GM12878 (cell line): ENCODE measurements around the gene RAPGEF4. TPM values are rescaled to one million over a fixed set of nuclear protein-coding genes. Genes with fewer than 3 reads are reported as not detected.

ENCODE experiments used
- ATAC-seq: fragments of 200-7000 bp; cut with Tn5 transposase; 3 replicates; pipeline ENCODE4 v1.9.1; 2020; ENCODE audit warnings: mild to moderate bottlenecking, moderate library complexity
- BruUV-seq: library from RNA; stranded (reverse); fragments of 400-500 nt; replicated peaks from 2 replicates; lab custom pipeline; 2021; lab: Mats Ljungman, UMichigan
- CTCF ChIA-PET: fragments of 300-600 bp; sonication (Branson Sonifier 250); formaldehyde crosslinking; extraction: SDS; loops from one replicate; lab custom pipeline; 2021; ENCODE audit warnings: inconsistent platforms; lab: Yijun Ruan, JAX
- POLR2A ChIA-PET: fragments of 350-600 bp; formaldehyde crosslinking; extraction: SDS; loops from one replicate; lab custom pipeline; 2021; ENCODE audit warnings: inconsistent platforms; lab: Charles Lee
- RAD21 ChIA-PET: fragments of 300-600 bp; sonication (Branson Sonifier 250); formaldehyde crosslinking; loops from one replicate; lab custom pipeline; 2023; ENCODE audit warnings: antibody characterized with exemption; ENCODE audit not compliant: unreplicated experiment; lab: Charles Lee
- SMC1A ChIA-PET: fragments of 300-600 bp; sonication (Branson Sonifier 250); formaldehyde crosslinking; loops from one replicate; lab custom pipeline; 2023; ENCODE audit not compliant: unreplicated experiment, uncharacterized antibody; lab: Charles Lee
- DNase-seq: peaks from one replicate; pipeline ENCODE4 v3.0.0-alpha.2; 2011; ENCODE audit warnings: low read depth, low spot score
- FAIRE-seq: peaks from 3 replicates; lab custom pipeline; 2011; peaks lifted over from hg19 to GRCh38; lab: Jason Lieb, UNC
- H2AFZ ChIP-seq: 2 replicates; pipeline ENCODE4 v1.6.0; 2011; ENCODE audit warnings: low read depth, low read length, control low read depth; ENCODE audit not compliant: control insufficient read depth
- H3K27ac ChIP-seq: 2 replicates; pipeline ENCODE4 v1.5.1; 2011; ENCODE audit warnings: control low read depth; ENCODE audit not compliant: control insufficient read depth, insufficient read depth
- H3K27me3 ChIP-seq, 2 experiments: replicated peaks in 1 of 2; 2 replicates each; pipeline versions ENCODE4 v1.6.0 to v1.6.1; 2011; ENCODE audit warnings: low read length in 1 of 2; ENCODE audit not compliant: control insufficient read depth in 2 of 2, insufficient read depth in 2 of 2
- H3K36me3 ChIP-seq, 2 experiments: 2 replicates each; pipeline ENCODE4 v1.5.1; 2011; ENCODE audit warnings: low read length in 1 of 2; ENCODE audit not compliant: control insufficient read depth in 2 of 2, insufficient read depth in 2 of 2
- H3K4me1 ChIP-seq: 2 replicates; pipeline ENCODE4 v1.6.1; 2011; ENCODE audit warnings: mild to moderate bottlenecking, low read length, moderate library complexity, mixed read lengths; ENCODE audit not compliant: control insufficient read depth, insufficient read depth
- H3K4me2 ChIP-seq: 2 replicates; pipeline ENCODE4 v1.6.0; 2011; ENCODE audit warnings: control low read depth; ENCODE audit not compliant: control insufficient read depth, insufficient read depth
- H3K4me3 ChIP-seq: fragments of 200-600 bp; sonication (generic); 2 replicates; pipeline ENCODE4 v1.5.1; 2016
- H3K79me2 ChIP-seq: 2 replicates; pipeline ENCODE4 v1.6.0; 2011; ENCODE audit warnings: low read length; ENCODE audit not compliant: control insufficient read depth, insufficient read depth
- H3K9ac ChIP-seq: 2 replicates; pipeline ENCODE4 v1.8.0; 2011; ENCODE audit warnings: low read length, control low read depth, mixed read lengths; ENCODE audit not compliant: control insufficient read depth, insufficient read depth
- H3K9me3 ChIP-seq: replicated peaks from 3 replicates; pipeline ENCODE4 v1.5.1; 2011; ENCODE audit warnings: mild to moderate bottlenecking, low read length; ENCODE audit not compliant: control insufficient read depth, insufficient read depth
- H4K20me1 ChIP-seq: 2 replicates; pipeline ENCODE4 v1.6.0; 2011; ENCODE audit not compliant: control insufficient read depth, insufficient read depth
- HDGF ChIP-seq: fragments of 450-650 bp; IDR thresholded peaks from 2 replicates; pipeline ENCODE4 v1.6.1; 2016; ENCODE audit warnings: antibody characterized with exemption
- KLF5 ChIP-seq: fragments of 450-650 bp; IDR thresholded peaks from 2 replicates; pipeline ENCODE4 v1.6.1; 2014; ENCODE audit warnings: mild to moderate bottlenecking; ENCODE audit not compliant: partially characterized antibody
- NFYB ChIP-seq: IDR thresholded peaks from 2 replicates; pipeline ENCODE4 v1.6.1; 2011; ENCODE audit warnings: low read depth, mild to moderate bottlenecking, low read length, improper control_type of control experiment, moderate library complexity; ENCODE audit not compliant: insufficient read depth
- STAT1 ChIP-seq: fragments of 450-650 bp; conservative IDR thresholded peaks from 2 replicates; pipeline ENCODE4 v1.6.1; 2014; ENCODE audit warnings: antibody characterized with exemption, mild to moderate bottlenecking
- WGBS: methylation state at CpG from one replicate; pipeline ENCODE4 v1.1.6; 2016; ENCODE audit warnings: low lambda C conversion rate; ENCODE audit not compliant: insufficient replicate concordance, insufficient coverage; ENCODE audit errors: missing lambda C conversion rate; 5-methylcytosine and 5-hydroxymethylcytosine counted together
- in situ Hi-C: fragments of 300-500 bp; cut with MboI; formaldehyde crosslinking; loops from 9 replicates; pipeline ENCODE4 v1.14.3; 2018; ENCODE audit warnings: mixed read lengths
- intact Hi-C: fragments of 100-400 bp; cut with micrococcal nuclease; formaldehyde crosslinking; loops from one replicate; pipeline ENCODE4 v1.14.2; 2022; ENCODE audit not compliant: unreplicated experiment
- polyA plus RNA-seq, 11 experiments: library from polyadenylated mRNA; depleted of rRNA in 4 of 11; unstranded in 6 of 11; stranded (reverse) in 5 of 11; fragments of >200 nt; fragmentation: Nextera tagmentation in 4 of 11; fragmentation: Illumina TruSeq in 1 of 11; extraction: Ambion mirVana in 4 of 11; extraction: Trizol in 1 of 11; gene quantifications; 1 replicate in 1 of 11; 2 replicates in 10 of 11; pipeline versions ENCODE4 v1.2.1 to v1.2.3, GENCODE V29; 2011 to 2016; ENCODE audit warnings: inconsistent platforms in 2 of 11, missing spikeins in 2 of 11, low read depth in 1 of 11
- total RNA-seq, 4 experiments: library from RNA; depleted of rRNA in 3 of 4; stranded (reverse); fragments of >200 nt in 3 of 4; fragmentation: Illumina TruSeq in 1 of 4; extraction: Trizol in 1 of 4; gene quantifications; 2 replicates each; pipeline versions ENCODE4 v1.2.1 to v1.2.3, GENCODE V29; 2013 to 2021
- TF ChIP-seq, protein P1 (sequence below): fragments of 450-650 bp; IDR thresholded peaks from 2 replicates; pipeline ENCODE4 v1.6.1; 2017; ENCODE audit warnings: mild to moderate bottlenecking, moderate library complexity

The RAPGEF4 gene
- total and polyA plus RNA-seq, 10 of the 15 experiments (the other 5 are each of a cell fraction or from before 2014, with no cell fraction given): 0.18 TPM; not detected in 8

GRCh38 chr2:172843902-172844715 lies 108.5 kb downstream of the RAPGEF4 start (continued):
- TF ChIP-seq, protein P1, sequence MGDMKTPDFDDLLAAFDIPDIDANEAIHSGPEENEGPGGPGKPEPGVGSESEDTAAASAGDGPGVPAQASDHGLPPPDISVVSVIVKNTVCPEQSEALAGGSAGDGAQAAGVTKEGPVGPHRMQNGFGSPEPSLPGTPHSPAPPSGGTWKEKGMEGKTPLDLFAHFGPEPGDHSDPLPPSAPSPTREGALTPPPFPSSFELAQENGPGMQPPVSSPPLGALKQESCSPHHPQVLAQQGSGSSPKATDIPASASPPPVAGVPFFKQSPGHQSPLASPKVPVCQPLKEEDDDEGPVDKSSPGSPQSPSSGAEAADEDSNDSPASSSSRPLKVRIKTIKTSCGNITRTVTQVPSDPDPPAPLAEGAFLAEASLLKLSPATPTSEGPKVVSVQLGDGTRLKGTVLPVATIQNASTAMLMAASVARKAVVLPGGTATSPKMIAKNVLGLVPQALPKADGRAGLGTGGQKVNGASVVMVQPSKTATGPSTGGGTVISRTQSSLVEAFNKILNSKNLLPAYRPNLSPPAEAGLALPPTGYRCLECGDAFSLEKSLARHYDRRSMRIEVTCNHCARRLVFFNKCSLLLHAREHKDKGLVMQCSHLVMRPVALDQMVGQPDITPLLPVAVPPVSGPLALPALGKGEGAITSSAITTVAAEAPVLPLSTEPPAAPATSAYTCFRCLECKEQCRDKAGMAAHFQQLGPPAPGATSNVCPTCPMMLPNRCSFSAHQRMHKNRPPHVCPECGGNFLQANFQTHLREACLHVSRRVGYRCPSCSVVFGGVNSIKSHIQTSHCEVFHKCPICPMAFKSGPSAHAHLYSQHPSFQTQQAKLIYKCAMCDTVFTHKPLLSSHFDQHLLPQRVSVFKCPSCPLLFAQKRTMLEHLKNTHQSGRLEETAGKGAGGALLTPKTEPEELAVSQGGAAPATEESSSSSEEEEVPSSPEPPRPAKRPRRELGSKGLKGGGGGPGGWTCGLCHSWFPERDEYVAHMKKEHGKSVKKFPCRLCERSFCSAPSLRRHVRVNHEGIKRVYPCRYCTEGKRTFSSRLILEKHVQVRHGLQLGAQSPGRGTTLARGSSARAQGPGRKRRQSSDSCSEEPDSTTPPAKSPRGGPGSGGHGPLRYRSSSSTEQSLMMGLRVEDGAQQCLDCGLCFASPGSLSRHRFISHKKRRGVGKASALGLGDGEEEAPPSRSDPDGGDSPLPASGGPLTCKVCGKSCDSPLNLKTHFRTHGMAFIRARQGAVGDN: no peak
- TF ChIP-seq HDGF (no peak), STAT1 (no peak), KLF5 (no peak)

- in situ Hi-C loops: no loop called here
- H3K4me2 ChIP-seq: no peak overlapping the region
- no peak overlapping the region for H3K4me3 ChIP-seq
- H3K4me1 ChIP-seq: no peaks in the 10 kb centered on the region
- H4K20me1 ChIP-seq: no peaks in the 10 kb centered on the region
- POLR2A ChIA-PET: no interaction called here
- H3K9me3 ChIP-seq: no peaks in the 10 kb centered on the region
- no peak for ATAC-seq
- no peak overlapping the region for H3K9ac ChIP-seq
- RAD21 ChIA-PET: no interaction called here
- DNase-seq: no peak
- TF ChIP-seq NFYB: no peak
- H3K36me3 ChIP-seq: no peaks in the 10 kb centered on the region
- no TSS peak for BruUV-seq
- SMC1A ChIA-PET: no interaction called here
- no peak overlapping the region for H3K27ac ChIP-seq
- 0% methylated on average over 2 of the region's 2 CpGs for WGBS
- intact Hi-C loops: no loop called here
- no peak for FAIRE-seq
- no peak overlapping the region for H2AFZ ChIP-seq
- CTCF ChIA-PET: no interaction called here
- no peaks in the 10 kb centered on the region for H3K79me2 ChIP-seq
- peaks cover 0 to 11% of the 10 kb centered on the region in 2 experiments; a peak in 1 of 4 replicates for H3K27me3 ChIP-seq
Observed at GRCh38 chr2:172845028-172845630, 109.5 kb downstream of the RAPGEF4 start.
